B cell (primary cell): ENCODE data around the gene AUTS2. TPM values are rescaled to one million over a fixed set of nuclear protein-coding genes. Genes with fewer than 3 reads are reported as not detected.

Source experiments
- ATAC-seq: fragments of 200-7000 bp; cut with Tn5 transposase; one replicate; pipeline ENCODE4 v1.10.0; 2021; ENCODE audit warnings: low read depth, mild to moderate bottlenecking, moderate number of reproducible peaks, moderate library complexity
- CTCF ChIA-PET: fragments of 350-600 bp; sonication (Branson Sonifier 250); formaldehyde crosslinking; loops from one replicate; lab custom pipeline; 2021; ENCODE audit warnings: antibody characterized with exemption, inconsistent platforms; lab: Charles Lee
- POLR2A ChIA-PET: fragments of 350-600 bp; sonication (Branson Sonifier 250); formaldehyde crosslinking; loops from one replicate; lab custom pipeline; 2021; ENCODE audit warnings: antibody characterized with exemption; lab: Charles Lee
- DNase-seq: peaks from one replicate; pipeline ENCODE4 v3.0.0; 2013
- H2AFZ ChIP-seq: 2 replicates; pipeline ENCODE4 v1.6.1; 2012; ENCODE audit warnings: mild to moderate bottlenecking, low read depth, low read length; ENCODE audit not compliant: insufficient read depth, poor library complexity, severe bottlenecking
- H3K27ac ChIP-seq, 2 donors: 1 replicate in 1 of 2; 2 replicates in 1 of 2; pipeline ENCODE4 v1.5.1; 2012 to 2013; ENCODE audit warnings: low read length in 2 of 2, mild to moderate bottlenecking in 2 of 2, moderate library complexity in 1 of 2
- H3K27me3 ChIP-seq, 4 experiments: fragments of 200-600 bp in 1 of 4; sonication (generic) in 1 of 4; replicated peaks in 1 of 4; 1 replicate in 2 of 4; 2 replicates in 2 of 4; pipeline versions ENCODE4 v1.6.1 to v1.7.0; 2013 to 2016; ENCODE audit warnings: low read length in 3 of 4, mild to moderate bottlenecking in 2 of 4, mixed read lengths in 1 of 4, moderate library complexity in 1 of 4; ENCODE audit not compliant: insufficient read depth in 4 of 4, control insufficient read depth in 3 of 4; ENCODE audit errors: control extremely low read depth in 1 of 4
- H3K36me3 ChIP-seq, 2 experiments: replicated peaks in 1 of 2; 1 replicate in 1 of 2; 2 replicates in 1 of 2; pipeline versions ENCODE4 v1.6.1 to v1.7.1; 2013; ENCODE audit warnings: low read length in 1 of 2; ENCODE audit not compliant: insufficient read depth in 2 of 2, control insufficient read depth in 1 of 2; ENCODE audit errors: control extremely low read depth in 1 of 2, extremely low read depth in 1 of 2
- H3K4me1 ChIP-seq, 2 donors: fragments of 200-600 bp in 1 of 2; sonication (generic) in 1 of 2; 1 replicate in 1 of 2; 2 replicates in 1 of 2; pipeline versions ENCODE4 v1.5.1 to v1.6.1; 2013 to 2017; ENCODE audit warnings: low read length in 2 of 2; ENCODE audit not compliant: control insufficient read depth in 2 of 2, insufficient read depth in 2 of 2
- H3K4me2 ChIP-seq: replicated peaks from 2 replicates; pipeline ENCODE3; 2012; ENCODE audit warnings: mild to moderate bottlenecking, low read depth, low read length; ENCODE audit not compliant: poor library complexity, severe bottlenecking
- H3K4me3 ChIP-seq, 5 experiments: fragments of 200-600 bp in 1 of 5; sonication (generic) in 1 of 5; 1 replicate in 3 of 5; 2 replicates in 2 of 5; pipeline versions ENCODE4 v1.5.1 to v1.7.0; 2011 to 2016; ENCODE audit warnings: low read length in 4 of 5, mild to moderate bottlenecking in 4 of 5, low read depth in 2 of 5, control low read depth in 1 of 5, moderate library complexity in 1 of 5; ENCODE audit not compliant: insufficient read depth in 1 of 5; ENCODE audit errors: control extremely low read depth in 1 of 5, extremely low read depth in 1 of 5
- H3K79me2 ChIP-seq: fragments of 200-600 bp; sonication (generic); one replicate; pipeline ENCODE4 v1.6.0; 2016; ENCODE audit warnings: low read length; ENCODE audit not compliant: control insufficient read depth, insufficient read depth
- H3K9ac ChIP-seq: fragments of 200-600 bp; sonication (generic); 2 replicates; pipeline ENCODE4 v1.6.1; 2017; ENCODE audit warnings: mild to moderate bottlenecking, low read length, moderate library complexity
- H3K9me3 ChIP-seq, 3 donors: one replicate each; pipeline versions ENCODE4 v1.6.1 to v1.7.1; 2013; ENCODE audit warnings: low read length in 2 of 3; ENCODE audit not compliant: control insufficient read depth in 2 of 3, insufficient read depth in 1 of 3; ENCODE audit errors: control extremely low read depth in 1 of 3
- H4K20me1 ChIP-seq: 2 replicates; pipeline ENCODE4 v1.6.0; 2012; ENCODE audit warnings: mild to moderate bottlenecking, low read length; ENCODE audit not compliant: insufficient read depth, control insufficient read depth, poor library complexity, severe bottlenecking
- H3K27ac Mint-ChIP-seq: one replicate; pipeline ENCODE4 v1.8.0; 2021; ENCODE audit warnings: mixed read lengths
- H3K27me3 Mint-ChIP-seq: one replicate; pipeline ENCODE4 v1.8.0; 2021; ENCODE audit warnings: mixed read lengths
- H3K4me1 Mint-ChIP-seq: one replicate; pipeline ENCODE4 v1.8.0; 2021; ENCODE audit warnings: mixed read lengths
- H3K4me3 Mint-ChIP-seq: one replicate; pipeline ENCODE4 v1.8.0; 2021; ENCODE audit warnings: mixed read lengths
- H3K9me3 Mint-ChIP-seq: one replicate; pipeline ENCODE4 v1.8.0; 2022; ENCODE audit warnings: mixed read lengths; ENCODE audit not compliant: insufficient read depth
- EZH2 ChIP-seq: IDR thresholded peaks from 2 replicates; pipeline ENCODE4 v1.6.1; 2012; ENCODE audit warnings: borderline replicate concordance, low read depth, mild to moderate bottlenecking, moderate library complexity, low read length; ENCODE audit not compliant: insufficient read depth, poor library complexity, severe bottlenecking
- WGBS: methylation state at CpG from one replicate; pipeline ENCODE4 v1.1.5; 2013; ENCODE audit warnings: missing lambda C conversion rate; ENCODE audit not compliant: insufficient coverage; 5-methylcytosine and 5-hydroxymethylcytosine counted together
- intact Hi-C: fragments of 100-400 bp; cut with micrococcal nuclease; formaldehyde crosslinking; loops from one replicate; pipeline ENCODE4 v1.10.0; 2022
- polyA plus RNA-seq: library from polyadenylated mRNA; depleted of rRNA; stranded (reverse); fragments of >200 nt; gene quantifications from 2 replicates; pipeline ENCODE4 v1.2.3, GENCODE V29; 2012
- total RNA-seq, 2 donors: library from RNA; stranded (reverse); fragments of 120-200 nt in 1 of 2; gene quantifications; 1 replicate in 1 of 2; 2 replicates in 1 of 2; pipeline versions ENCODE4 v1.2.3 to v1.2.4, GENCODE V29; 2013 to 2022
- TF ChIP-seq, protein P1 (sequence below): fragments of 200-600 bp; IDR thresholded peaks from one replicate; pipeline ENCODE4 v1.8.0; 2022; ENCODE audit warnings: antibody characterized with exemption, mild to moderate bottlenecking

AUTS2 gene
- total and polyA plus RNA-seq, 2 donors (not counting 1 experiment from before 2014, with no cell fraction given), result 22.3 to 35.0 TPM

GRCh38 chr7:69608878-69609277 lies 10.6 kb downstream of the AUTS2 start:
- ChIA-PET CTCF (no interaction called here), POLR2A (no interaction called here)
- no peak overlapping the region for H3K4me2 ChIP-seq
- peaks cover 24% of the 10 kb centered on the region for H3K79me2 ChIP-seq
- H2AFZ ChIP-seq, result no peak overlapping the region
- intact Hi-C loops, result loop anchor here (10.0 kb wide), 1 partner anchor 46 kb away; no protein-coding TSS in a partner anchor
- H3K9me3 Mint-ChIP-seq, result no peaks in the 10 kb centered on the region
- H3K27ac ChIP-seq, result no peak overlapping the region
- H4K20me1 ChIP-seq, result no peaks in the 10 kb centered on the region
- H3K4me3 Mint-ChIP-seq, result no peak overlapping the region
- no peak overlapping the region for H3K9ac ChIP-seq
- no peak overlapping the region for H3K4me3 ChIP-seq
- H3K27me3 Mint-ChIP-seq, result peaks cover 9% of the 10 kb centered on the region
- no peak overlapping the region for H3K27ac Mint-ChIP-seq
- no peak for ATAC-seq
- WGBS, result no CpG with 5 or more reads among the region's 1 CpG
- no peaks in the 10 kb centered on the region for H3K9me3 ChIP-seq
- H3K4me1 ChIP-seq, result peaks cover 6 to 7% of the 10 kb centered on the region in 2 donors
- peaks cover 3% of the 10 kb centered on the region for H3K4me1 Mint-ChIP-seq
- no peak for DNase-seq
- H3K36me3 ChIP-seq, result no peaks in the 10 kb centered on the region
- TF ChIP-seq, protein P1, sequence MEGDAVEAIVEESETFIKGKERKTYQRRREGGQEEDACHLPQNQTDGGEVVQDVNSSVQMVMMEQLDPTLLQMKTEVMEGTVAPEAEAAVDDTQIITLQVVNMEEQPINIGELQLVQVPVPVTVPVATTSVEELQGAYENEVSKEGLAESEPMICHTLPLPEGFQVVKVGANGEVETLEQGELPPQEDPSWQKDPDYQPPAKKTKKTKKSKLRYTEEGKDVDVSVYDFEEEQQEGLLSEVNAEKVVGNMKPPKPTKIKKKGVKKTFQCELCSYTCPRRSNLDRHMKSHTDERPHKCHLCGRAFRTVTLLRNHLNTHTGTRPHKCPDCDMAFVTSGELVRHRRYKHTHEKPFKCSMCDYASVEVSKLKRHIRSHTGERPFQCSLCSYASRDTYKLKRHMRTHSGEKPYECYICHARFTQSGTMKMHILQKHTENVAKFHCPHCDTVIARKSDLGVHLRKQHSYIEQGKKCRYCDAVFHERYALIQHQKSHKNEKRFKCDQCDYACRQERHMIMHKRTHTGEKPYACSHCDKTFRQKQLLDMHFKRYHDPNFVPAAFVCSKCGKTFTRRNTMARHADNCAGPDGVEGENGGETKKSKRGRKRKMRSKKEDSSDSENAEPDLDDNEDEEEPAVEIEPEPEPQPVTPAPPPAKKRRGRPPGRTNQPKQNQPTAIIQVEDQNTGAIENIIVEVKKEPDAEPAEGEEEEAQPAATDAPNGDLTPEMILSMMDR, result no peak
- no peak for TF ChIP-seq EZH2
- peaks cover 0 to 3% (median 0%) of the 10 kb centered on the region in 4 experiments for H3K27me3 ChIP-seq

- H3K79me2 ChIP-seq, result peaks cover 19% of the 10 kb centered on the region
- H3K4me2 ChIP-seq, result no peak overlapping the region
- no peak overlapping the region for H3K27ac ChIP-seq
- H3K9me3 ChIP-seq, result no peaks in the 10 kb centered on the region
- H3K9ac ChIP-seq, result no peak overlapping the region
- Mint-ChIP-seq H3K4me3 (no peak overlapping the region), H3K27me3 (peaks cover 9% of the 10 kb centered on the region), H3K4me1 (peaks cover 3% of the 10 kb centered on the region), H3K9me3 (no peaks in the 10 kb centered on the region), H3K27ac (no peak overlapping the region)
- H3K4me1 ChIP-seq, result no peaks in the 10 kb centered on the region
- peaks cover 0 to 3% (median 0%) of the 10 kb centered on the region in 4 experiments for H3K27me3 ChIP-seq
- no peak for DNase-seq
- intact Hi-C loops, result loop anchor here (10.0 kb wide), 1 partner anchor 45 kb away; no protein-coding TSS in a partner anchor
- H2AFZ ChIP-seq, result no peak overlapping the region
- no peak for TF ChIP-seq EZH2
- TF ChIP-seq, protein P1, result no peak
- ATAC-seq, result no peak
- no peaks in the 10 kb centered on the region for H3K36me3 ChIP-seq
- CTCF ChIA-PET, result no interaction called here
- H4K20me1 ChIP-seq, result no peaks in the 10 kb centered on the region
- WGBS, result 100% methylated on average over 1 of the region's 5 CpGs
- POLR2A ChIA-PET, result no interaction called here
- no peak overlapping the region for H3K4me3 ChIP-seq
These were observed 11.5 kb downstream of the AUTS2 start for GRCh38 chr7:69609541-69610373.
